ENCODE data around the gene TRIP13.

TRIP13 gene

DNA sequence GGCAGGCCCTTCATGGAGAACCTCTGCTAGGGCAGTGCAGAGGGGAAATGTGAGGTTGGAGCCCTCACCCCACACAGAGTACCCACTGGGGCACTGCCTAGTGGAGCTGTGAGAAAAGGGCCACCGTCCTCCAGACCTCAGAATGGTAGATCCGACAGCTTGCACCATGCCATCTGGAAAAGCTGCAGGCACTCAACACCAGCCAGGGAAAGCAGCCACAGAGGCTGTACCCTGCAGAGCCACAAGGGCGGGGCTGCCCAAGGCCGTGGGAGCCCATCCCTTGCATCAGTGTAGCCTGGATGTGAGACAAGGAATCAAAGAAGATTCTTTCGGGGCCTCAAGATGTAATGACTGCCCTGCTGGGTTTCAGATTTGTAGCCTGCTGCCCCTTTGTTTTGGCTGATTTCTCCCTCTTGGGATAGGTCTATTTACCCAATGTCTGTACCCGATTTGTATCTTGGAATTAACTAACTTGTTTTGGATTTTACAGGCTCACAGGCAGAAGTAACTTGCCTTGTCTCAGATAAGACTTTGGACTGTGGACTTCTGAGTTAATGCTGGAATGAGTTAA lies 25.3 kb upstream of the TRIP13 start:
- H3K4me3 ChIP-seq: no peak overlapping the region
- TF ChIP-seq FOXP2 (optimal IDR thresholded peaks at IDR 0.05; ENCODE audit: control extremely low read depth, extremely low read length, insufficient read depth) (no peak), POLR2AphosphoS5 (IDR thresholded peaks at IDR 0.05; ENCODE audit: borderline replicate concordance, low read depth, low read length) (no peak), EZH2 (IDR thresholded peaks at IDR 0.05) (no peak)
- peaks cover 76% of the 10 kb centered on the region for H3K36me3 ChIP-seq (ENCODE audit: insufficient read depth, low read length)
- no peaks in the 10 kb centered on the region for H3K9me3 ChIP-seq (ENCODE audit: low read depth, low read length)
- DNase-seq (ENCODE audit: low read depth, low spot score): no peak
- H3K27ac ChIP-seq: no peak overlapping the region
- H3K9ac ChIP-seq (ENCODE audit: insufficient read length): no peak overlapping the region

DNA sequence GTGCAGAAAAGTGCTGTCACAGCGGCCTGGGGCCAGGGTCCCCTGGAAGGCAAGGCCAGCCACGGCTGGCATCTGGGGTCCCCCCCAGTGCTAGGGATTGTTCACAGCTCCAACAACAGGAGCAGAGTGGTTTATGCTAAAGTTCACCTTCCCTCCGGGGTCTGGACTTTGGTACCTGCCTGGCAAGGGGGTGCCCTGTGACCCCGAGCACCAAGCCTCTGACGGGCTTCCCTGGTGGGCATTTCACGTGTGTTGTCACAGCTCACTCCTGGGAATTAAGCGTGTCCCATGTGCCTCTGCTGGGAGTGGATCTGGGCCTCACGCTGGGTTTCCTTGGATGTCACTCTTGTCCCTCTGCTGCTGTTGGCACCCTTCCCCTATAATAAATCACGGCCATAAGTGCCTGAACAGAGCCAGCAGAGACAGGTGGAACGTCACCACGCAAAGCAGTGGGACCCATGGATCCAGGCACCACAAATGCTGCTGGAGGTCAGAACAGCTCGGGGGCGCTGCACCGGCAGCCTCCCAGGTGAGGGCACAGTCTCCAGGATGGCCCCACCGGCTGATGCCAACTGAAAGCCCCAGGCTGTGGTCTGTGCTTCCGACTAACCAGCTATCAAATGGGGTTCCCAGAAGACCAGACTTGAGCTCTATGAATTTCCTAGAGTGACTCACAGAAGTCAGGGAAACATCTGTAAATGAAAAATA lies 24.1 kb upstream of the TRIP13 start:
- H3K9ac ChIP-seq (ENCODE audit: insufficient read length): no peak overlapping the region
- H3K9me3 ChIP-seq (ENCODE audit: low read depth, low read length): no peaks in the 10 kb centered on the region
- no peak for DNase-seq (ENCODE audit: low read depth, low spot score)
- H3K4me3 ChIP-seq: no peak overlapping the region
- TF ChIP-seq FOXP2 (optimal IDR thresholded peaks at IDR 0.05; ENCODE audit: control extremely low read depth, extremely low read length, insufficient read depth) (no peak), POLR2AphosphoS5 (IDR thresholded peaks at IDR 0.05; ENCODE audit: borderline replicate concordance, low read depth, low read length) (no peak), EZH2 (IDR thresholded peaks at IDR 0.05) (no peak)
- H3K36me3 ChIP-seq (ENCODE audit: insufficient read depth, low read length): peaks cover 80% of the 10 kb centered on the region
- no peak overlapping the region for H3K27ac ChIP-seq

DNA sequence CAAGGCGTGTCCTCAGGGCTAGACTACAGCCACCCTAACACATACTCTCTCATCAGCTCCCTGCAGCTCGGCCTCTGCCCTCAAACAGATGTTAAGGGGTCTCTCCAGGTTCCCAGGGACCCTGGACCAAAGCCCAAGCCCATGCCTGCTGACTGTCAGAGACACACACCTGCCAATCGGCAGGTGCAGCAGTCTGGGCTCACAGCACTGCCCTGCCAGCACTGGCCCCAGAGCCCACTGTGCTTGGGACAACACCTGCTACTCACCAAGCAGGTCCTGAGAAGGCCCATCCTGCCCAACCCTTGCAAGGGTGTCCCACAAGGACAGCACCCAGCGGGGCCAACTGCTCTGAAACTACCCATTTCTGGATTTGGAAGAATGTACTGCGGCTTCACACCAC lies 21.7 kb upstream of the TRIP13 start:
- no peak overlapping the region for H3K27ac ChIP-seq
- no peaks in the 10 kb centered on the region for H3K9me3 ChIP-seq (ENCODE audit: low read depth, low read length)
- H3K36me3 ChIP-seq (ENCODE audit: insufficient read depth, low read length): peaks cover 85% of the 10 kb centered on the region
- H3K4me3 ChIP-seq: no peak overlapping the region
- H3K9ac ChIP-seq (ENCODE audit: insufficient read length): no peak overlapping the region
- TF ChIP-seq EZH2 (IDR thresholded peaks at IDR 0.05) (no peak), POLR2AphosphoS5 (IDR thresholded peaks at IDR 0.05; ENCODE audit: borderline replicate concordance, low read depth, low read length) (no peak), FOXP2 (optimal IDR thresholded peaks at IDR 0.05; ENCODE audit: control extremely low read depth, extremely low read length, insufficient read depth) (no peak)
- DNase-seq (ENCODE audit: low read depth, low spot score): no peak

DNA sequence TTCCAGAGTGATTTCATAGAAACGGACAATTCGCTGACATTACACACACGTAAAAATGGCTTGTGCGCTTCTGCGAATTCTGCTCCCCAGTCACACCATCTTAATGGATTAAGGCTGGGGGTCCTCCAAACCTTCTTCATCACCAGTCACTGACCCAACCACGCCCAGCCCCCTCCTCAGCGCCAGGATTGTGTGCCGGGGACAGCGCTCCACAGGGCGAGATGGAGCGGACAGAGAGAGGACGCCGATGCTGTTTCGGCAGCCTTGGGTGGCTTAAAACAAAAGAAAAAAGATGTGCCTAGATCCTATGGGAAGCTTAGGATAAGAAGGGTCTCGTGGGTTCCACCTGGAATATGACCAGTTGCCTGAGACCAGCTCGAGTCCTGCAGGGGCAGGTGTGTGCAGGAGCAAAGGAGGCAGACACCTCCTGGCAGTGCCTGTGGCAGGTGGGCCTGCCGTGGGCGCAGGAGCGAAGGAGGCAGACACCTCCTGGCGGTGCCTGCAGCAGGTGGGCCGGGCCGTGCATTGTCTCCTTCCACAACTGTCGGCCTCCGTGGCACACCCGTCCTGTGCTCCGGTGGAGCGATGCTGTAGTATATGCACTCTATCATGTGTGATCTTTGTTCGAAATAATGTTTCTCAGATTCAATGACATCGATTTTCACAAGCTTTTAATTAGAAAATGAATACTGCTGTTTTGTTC lies 20.9 kb upstream of the TRIP13 start:
- Histone ChIP-seq H3K4me3 (no peak overlapping the region), H3K27ac (no peak overlapping the region), H3K36me3 (ENCODE audit: insufficient read depth, low read length) (peaks cover 88% of the 10 kb centered on the region), H3K9me3 (ENCODE audit: low read depth, low read length) (no peaks in the 10 kb centered on the region), H3K9ac (ENCODE audit: insufficient read length) (no peak overlapping the region)
- TF ChIP-seq FOXP2 (optimal IDR thresholded peaks at IDR 0.05; ENCODE audit: control extremely low read depth, extremely low read length, insufficient read depth): no peak
- TF ChIP-seq POLR2AphosphoS5 (IDR thresholded peaks at IDR 0.05; ENCODE audit: borderline replicate concordance, low read depth, low read length): no peak
- TF ChIP-seq EZH2 (IDR thresholded peaks at IDR 0.05): no peak
- no peak for DNase-seq (ENCODE audit: low read depth, low spot score)

DNA sequence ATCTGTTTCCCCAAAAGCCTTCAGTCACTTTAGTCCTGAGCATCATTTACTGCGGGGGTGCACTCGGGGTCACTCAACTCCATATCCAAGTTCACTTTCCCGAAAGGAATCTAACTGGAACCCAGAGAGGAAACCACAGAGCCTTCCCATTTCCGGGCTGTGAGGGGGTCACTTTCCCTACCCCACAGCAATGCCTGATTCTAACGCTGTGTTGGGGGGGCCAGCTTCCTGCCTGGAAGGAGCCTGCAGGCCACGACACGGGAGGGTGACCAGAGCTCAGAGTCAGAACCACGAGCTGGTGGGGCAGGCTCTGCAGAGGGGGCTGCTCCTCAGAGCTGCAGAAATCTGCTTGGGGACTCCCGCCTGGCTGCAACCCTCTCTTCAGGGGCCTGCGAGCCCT lies 20.4 kb upstream of the TRIP13 start:
- peaks cover 90% of the 10 kb centered on the region for H3K36me3 ChIP-seq (ENCODE audit: insufficient read depth, low read length)
- TF ChIP-seq EZH2 (IDR thresholded peaks at IDR 0.05) (no peak), POLR2AphosphoS5 (IDR thresholded peaks at IDR 0.05; ENCODE audit: borderline replicate concordance, low read depth, low read length) (no peak), FOXP2 (optimal IDR thresholded peaks at IDR 0.05; ENCODE audit: control extremely low read depth, extremely low read length, insufficient read depth) (no peak)

DNA sequence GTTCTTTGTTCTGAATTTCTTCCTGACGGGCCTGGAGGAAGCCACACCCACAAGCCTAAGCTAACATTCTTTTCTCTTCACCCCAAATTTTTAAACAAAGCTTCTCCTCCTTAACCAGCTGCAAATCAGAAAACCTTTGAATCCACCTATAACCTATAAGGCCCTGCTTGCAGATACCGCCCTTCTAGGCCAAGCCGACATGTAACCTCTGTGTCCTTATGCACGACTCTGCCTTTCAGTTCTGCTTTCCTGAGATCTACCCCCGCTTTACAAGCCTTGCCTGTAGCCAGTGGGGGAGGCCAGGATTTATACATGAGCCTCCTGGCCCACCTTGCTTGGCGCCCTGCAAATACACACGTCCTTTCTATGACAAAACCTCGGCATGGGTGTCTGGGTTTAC lies 19.4 kb upstream of the TRIP13 start:
- H3K9ac ChIP-seq (ENCODE audit: insufficient read length): no peak overlapping the region
- TF ChIP-seq FOXP2 (optimal IDR thresholded peaks at IDR 0.05; ENCODE audit: control extremely low read depth, extremely low read length, insufficient read depth): no peak
- TF ChIP-seq EZH2 (IDR thresholded peaks at IDR 0.05): no peak
- TF ChIP-seq POLR2AphosphoS5 (IDR thresholded peaks at IDR 0.05; ENCODE audit: borderline replicate concordance, low read depth, low read length): no peak
- peaks cover 89% of the 10 kb centered on the region for H3K36me3 ChIP-seq (ENCODE audit: insufficient read depth, low read length)
- no peak overlapping the region for H3K27ac ChIP-seq
- no peaks in the 10 kb centered on the region for H3K9me3 ChIP-seq (ENCODE audit: low read depth, low read length)
- DNase-seq (ENCODE audit: low read depth, low spot score): no peak
- H3K4me3 ChIP-seq: no peak overlapping the region

More for the DNA sequence above, 20.4 kb upstream of the TRIP13 start:
- Histone ChIP-seq H3K9me3 (ENCODE audit: low read depth, low read length) (no peaks in the 10 kb centered on the region), H3K4me3 (no peak overlapping the region), H3K9ac (ENCODE audit: insufficient read length) (no peak overlapping the region), H3K27ac (no peak overlapping the region)
- DNase-seq (ENCODE audit: low read depth, low spot score): no peak

DNA sequence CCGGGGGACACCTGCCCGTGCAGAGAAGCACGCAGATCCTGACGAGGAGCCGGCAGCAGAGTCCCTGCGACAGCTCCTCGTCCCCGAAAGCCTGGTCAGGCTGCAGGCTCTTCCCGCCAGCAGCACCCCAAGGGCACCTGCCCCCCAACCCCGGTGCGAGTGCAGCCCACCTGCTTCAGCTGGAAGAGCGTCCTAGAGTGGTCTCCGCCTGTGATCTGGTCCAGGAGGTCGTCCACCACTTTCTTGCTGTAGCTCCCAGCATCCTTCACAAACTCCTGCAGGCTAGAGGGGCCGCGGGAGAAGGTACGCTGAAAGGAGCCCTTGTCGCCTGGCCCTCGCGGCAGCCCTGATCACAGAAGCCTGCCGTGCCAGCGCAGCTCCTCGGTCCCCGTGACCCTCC lies 16.8 kb upstream of the TRIP13 start:
- Histone ChIP-seq H3K36me3 (ENCODE audit: insufficient read depth, low read length) (peaks cover 66% of the 10 kb centered on the region; the same call in 1 of the 2 replicates), H3K4me3 (no peak overlapping the region), H3K9ac (ENCODE audit: insufficient read length) (no peak overlapping the region), H3K27ac (no peak overlapping the region), H3K9me3 (ENCODE audit: low read depth, low read length) (no peaks in the 10 kb centered on the region)
- no peak for TF ChIP-seq EZH2 (IDR thresholded peaks at IDR 0.05)
- no peak for TF ChIP-seq POLR2AphosphoS5 (IDR thresholded peaks at IDR 0.05; ENCODE audit: borderline replicate concordance, low read depth, low read length)
- no peak for TF ChIP-seq FOXP2 (optimal IDR thresholded peaks at IDR 0.05; ENCODE audit: control extremely low read depth, extremely low read length, insufficient read depth)
- DNase-seq (ENCODE audit: low read depth, low spot score): no peak
